Measurements from ENCODE around the gene ZDHHC7.

ZDHHC7 gene

GRCh38 chr16:85007496-85008214 lies 3.7 kb downstream of the ZDHHC7 start:
- no peak overlapping the region for H3K4me3 ChIP-seq (ENCODE audit: low read depth, low read length)
- no peak for DNase-seq (ENCODE audit: low read depth)
- no peak for TF ChIP-seq CTCF (IDR thresholded peaks at IDR 0.05; ENCODE audit: control insufficient read depth, extremely low read depth, insufficient read depth)

- DNase-seq (ENCODE audit: low read depth) = no peak
- no peak overlapping the region for H3K4me3 ChIP-seq (ENCODE audit: low read depth, low read length)
- TF ChIP-seq CTCF (IDR thresholded peaks at IDR 0.05; ENCODE audit: control insufficient read depth, extremely low read depth, insufficient read depth) = no peak
These were observed 4.7 kb downstream of the ZDHHC7 start for GRCh38 chr16:85006639-85007038.

- TF ChIP-seq CTCF (IDR thresholded peaks at IDR 0.05; ENCODE audit: control insufficient read depth, extremely low read depth, insufficient read depth) = no peak
- no peak overlapping the region for H3K4me3 ChIP-seq (ENCODE audit: low read depth, low read length)
- no peak for DNase-seq (ENCODE audit: low read depth)
These were observed 5.9 kb downstream of the ZDHHC7 start for GRCh38 chr16:85005285-85006069.

- TF ChIP-seq CTCF (IDR thresholded peaks at IDR 0.05; ENCODE audit: control insufficient read depth, extremely low read depth, insufficient read depth) = no peak
- no peak for DNase-seq (ENCODE audit: low read depth)
- H3K4me3 ChIP-seq (ENCODE audit: low read depth, low read length) = no peak overlapping the region
These were observed 6.6 kb downstream of the ZDHHC7 start for GRCh38 chr16:85004587-85005205.

GRCh38 chr16:85003725-85004586 lies 7.4 kb downstream of the ZDHHC7 start:
- H3K4me3 ChIP-seq (ENCODE audit: low read depth, low read length) = no peak overlapping the region
- DNase-seq (ENCODE audit: low read depth) = no peak
- TF ChIP-seq CTCF (IDR thresholded peaks at IDR 0.05; ENCODE audit: control insufficient read depth, extremely low read depth, insufficient read depth) = no peak

GRCh38 chr16:85003076-85003475 lies 8.3 kb downstream of the ZDHHC7 start:
- no peak for DNase-seq (ENCODE audit: low read depth)
- no peak overlapping the region for H3K4me3 ChIP-seq (ENCODE audit: low read depth, low read length)
- no peak for TF ChIP-seq CTCF (IDR thresholded peaks at IDR 0.05; ENCODE audit: control insufficient read depth, extremely low read depth, insufficient read depth)
